CD4-positive, alpha-beta T cell treated with Interferon gamma for 1 hour (primary cell): ENCODE measurements around the gene GAS7.
"Not testable (repeated sequence)": the region's sequence is repeated elsewhere in the genome, so short reads cannot be mapped to it uniquely, and the experiment has no call there.

Source experiments
- DNase-seq: peaks from one replicate; pipeline ENCODE4 v3.0.0-alpha.2; 2020

Gene GAS7

DNA sequence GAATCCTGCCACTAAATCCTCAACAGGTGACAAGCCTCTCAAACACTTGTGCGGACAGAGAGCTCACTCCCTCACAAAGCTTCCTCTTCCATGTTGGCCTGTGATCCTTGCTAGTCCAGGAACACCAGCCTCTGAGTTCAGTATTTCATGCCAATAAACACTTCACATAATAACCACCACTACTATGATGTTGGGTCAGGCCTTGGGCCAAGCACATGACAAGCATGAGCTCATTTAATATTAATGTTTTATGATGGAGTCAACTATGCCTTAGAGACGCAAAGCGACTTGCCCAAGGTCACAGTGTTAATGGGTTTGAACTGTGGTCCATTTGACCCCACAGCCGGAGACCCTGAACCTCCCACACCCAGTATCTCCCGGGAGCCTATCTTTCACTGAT, 129.1 kb downstream of the GAS7 start:
- DNase-seq = no peak

DNA sequence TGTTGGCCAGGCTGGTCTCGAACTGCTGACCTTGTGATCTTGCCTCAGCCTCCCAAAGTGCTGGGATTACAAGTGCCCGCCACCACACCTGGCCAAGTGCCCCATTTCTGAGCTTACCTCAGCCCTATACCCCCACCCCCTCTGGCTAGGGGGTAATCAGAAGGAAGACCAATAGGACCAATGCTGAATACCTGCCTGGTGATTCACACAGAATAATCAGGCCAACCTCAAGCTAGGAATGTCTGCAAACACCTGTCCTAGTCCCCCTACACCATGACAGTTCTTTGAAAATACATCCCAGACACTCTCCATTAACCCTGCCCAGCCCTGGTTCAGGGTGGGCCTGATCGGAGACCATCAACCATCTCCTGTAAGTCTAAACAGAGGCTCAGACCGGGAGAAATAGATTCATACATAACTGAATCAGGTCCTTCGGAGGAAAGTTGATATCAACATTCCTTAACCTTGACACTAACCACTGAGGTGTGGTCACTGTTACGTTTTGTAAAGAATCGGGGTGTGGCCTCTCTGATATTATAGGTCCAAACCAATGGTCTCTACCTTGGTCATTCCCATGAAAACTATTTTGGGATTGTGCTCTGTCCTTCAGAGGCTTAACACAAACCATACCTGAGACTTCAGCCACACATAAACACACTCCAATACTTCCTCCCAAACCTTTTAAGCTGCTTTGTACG, 130.8 kb downstream of the GAS7 start:
- no peak for DNase-seq

DNA sequence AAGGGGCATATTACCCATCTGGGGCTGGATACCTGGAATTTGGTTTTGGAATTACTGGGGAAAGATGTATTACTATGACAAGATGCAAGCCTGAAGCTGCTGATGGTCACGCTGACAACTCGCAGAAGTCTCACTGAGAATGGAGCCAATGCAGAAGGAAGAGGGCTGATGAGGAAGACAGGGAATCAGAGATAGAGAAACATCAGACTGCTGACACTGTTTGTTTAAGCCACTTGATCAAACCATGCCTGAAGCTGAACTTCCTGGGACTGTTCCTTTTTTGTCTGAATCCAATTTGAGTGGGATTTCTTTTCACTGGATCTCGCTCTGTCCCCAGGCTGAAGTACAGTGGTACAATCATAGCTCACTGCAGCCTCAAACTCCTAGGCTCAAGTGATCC, 133.9 kb downstream of the GAS7 start:
- DNase-seq = no peak

DNA sequence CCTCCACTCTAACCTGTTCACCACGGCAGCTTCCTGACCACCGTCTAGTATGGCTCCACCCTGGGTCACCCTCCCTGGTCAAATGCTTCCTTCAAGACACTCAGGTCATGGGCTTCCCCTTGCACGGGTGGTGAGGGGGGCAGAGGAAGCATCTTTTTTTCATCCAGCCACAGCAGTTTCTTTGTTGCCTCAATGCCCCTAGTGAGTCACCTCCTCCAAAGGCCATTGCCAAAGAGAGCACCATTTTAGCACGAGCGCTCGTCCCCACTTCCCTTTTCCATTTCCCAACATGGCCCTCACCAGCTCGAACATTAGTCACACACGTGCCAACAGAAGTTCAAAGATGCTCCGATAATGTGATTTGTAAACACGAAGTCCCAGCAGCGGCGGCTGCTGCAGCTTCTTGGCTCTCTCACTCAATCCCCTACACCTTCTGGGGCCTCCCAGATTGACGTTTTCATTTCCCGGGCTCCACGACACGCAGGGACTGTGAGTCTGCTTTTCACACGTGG, 134.6 kb downstream of the GAS7 start:
- peak; percentile 82 for DNase-seq

DNA sequence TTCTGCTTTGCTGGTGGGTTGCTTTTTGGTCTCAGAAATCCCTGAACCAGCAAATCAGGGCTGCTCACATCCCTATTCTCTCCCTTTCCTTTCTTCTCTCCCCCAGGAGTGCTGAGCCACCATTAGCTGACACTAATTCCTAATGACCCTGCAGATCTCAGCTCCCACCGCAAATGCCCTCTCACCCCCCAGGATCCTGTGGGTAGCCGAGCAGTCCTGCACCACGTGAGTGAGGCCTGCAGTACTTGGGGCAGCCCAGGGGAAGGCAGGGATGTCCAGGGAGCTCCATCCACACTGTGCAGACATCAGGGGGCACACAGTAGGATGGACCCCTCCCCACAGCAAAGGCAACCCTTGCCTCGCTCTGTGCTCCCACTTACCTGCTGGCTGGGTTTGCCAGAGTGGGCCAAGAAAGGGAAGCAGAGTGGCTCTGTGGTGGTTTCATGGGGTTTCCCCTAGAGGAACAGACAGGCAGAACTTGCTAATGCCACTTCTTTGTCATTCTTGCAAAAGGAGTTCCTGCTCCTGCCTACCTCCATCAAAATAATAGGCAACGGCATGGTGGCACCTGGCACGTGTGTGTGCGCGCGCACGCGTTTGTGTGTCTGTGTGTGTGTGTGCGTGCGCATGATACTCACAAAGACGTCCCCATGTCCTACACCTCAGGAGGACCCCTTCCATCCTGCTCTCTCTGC, 135.6 kb downstream of the GAS7 start:
- peak; percentile 53 for DNase-seq

DNA sequence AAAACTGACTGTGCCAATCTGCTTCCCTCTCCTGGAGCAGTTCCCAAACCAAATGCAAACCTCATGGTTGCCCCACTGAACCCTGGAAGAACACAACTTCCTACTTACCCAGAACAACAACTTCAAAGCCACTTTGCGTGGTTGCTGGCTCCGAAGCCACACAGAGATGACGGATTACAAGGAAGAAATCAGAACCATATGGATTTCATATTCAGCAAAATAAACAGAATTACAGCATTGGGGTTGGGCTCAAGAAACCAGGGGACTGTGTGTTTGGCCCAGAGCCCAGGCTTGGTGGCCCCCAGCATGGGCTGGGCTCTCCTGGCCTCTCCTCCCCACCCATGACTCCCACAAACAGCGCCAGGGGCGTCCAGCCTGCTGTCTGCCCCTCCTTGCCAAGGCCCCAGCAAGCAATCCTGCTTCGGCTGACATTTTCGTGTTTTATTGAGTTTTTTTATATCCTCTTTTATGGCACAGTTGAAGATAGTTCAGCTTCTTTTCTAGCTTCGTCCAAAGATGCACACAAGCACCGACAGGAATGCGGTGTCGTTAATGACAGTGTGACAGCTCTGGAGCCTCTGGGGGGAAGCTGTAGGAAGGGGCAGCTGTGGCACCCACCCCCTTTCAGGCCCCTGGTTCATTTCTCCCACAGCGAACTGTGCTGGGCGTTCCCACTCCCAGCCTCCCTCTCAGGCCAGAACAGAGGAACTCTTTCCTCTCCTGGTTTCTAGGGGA, 137.1 kb downstream of the GAS7 start:
- no peak for DNase-seq

DNA sequence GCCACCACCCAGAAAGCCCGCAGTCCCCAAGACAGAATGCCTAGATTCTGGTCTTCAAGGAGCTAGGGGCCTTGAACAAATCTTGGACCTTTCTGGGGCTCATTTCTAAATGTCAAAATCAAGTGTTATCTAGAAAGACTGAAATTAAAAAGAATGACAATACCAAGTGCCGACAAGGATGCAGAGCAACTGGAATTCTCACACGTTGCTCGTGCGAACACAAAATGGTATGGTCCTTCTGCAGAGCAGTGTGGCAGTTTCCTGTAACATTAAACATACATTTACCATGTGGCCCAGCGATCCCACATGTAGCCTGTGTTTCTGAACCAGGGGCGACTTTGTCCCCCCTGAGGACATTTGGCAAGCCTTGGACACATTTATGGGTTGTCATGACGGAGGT, 137.9 kb downstream of the GAS7 start:
- no peak for DNase-seq

DNA sequence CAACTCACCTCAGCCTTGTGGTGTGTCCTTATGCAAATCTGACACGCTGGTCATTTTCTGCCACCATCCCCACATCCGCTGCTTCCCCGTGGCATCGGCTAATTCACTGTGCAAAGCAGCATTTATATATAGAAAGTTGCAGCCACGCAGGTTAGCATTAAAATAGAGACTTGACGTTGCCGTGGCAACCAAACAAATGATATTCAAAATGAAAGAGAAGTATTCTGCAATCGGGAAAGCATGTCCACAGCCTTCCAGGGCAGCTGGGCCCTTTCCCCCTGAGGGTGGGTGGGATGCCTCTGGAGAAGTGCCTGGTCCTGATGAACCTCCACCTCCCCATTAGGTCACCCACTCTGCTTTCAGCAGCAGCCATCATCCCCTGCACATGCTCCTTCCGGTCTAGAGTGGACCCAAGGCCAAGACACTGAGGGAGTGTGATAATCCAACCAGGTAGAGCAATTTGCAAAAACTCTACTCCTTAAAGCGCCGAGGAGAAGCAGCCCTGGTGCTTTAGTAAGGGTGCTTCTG, 138.7 kb downstream of the GAS7 start:
- DNase-seq = peak; percentile 53

DNA sequence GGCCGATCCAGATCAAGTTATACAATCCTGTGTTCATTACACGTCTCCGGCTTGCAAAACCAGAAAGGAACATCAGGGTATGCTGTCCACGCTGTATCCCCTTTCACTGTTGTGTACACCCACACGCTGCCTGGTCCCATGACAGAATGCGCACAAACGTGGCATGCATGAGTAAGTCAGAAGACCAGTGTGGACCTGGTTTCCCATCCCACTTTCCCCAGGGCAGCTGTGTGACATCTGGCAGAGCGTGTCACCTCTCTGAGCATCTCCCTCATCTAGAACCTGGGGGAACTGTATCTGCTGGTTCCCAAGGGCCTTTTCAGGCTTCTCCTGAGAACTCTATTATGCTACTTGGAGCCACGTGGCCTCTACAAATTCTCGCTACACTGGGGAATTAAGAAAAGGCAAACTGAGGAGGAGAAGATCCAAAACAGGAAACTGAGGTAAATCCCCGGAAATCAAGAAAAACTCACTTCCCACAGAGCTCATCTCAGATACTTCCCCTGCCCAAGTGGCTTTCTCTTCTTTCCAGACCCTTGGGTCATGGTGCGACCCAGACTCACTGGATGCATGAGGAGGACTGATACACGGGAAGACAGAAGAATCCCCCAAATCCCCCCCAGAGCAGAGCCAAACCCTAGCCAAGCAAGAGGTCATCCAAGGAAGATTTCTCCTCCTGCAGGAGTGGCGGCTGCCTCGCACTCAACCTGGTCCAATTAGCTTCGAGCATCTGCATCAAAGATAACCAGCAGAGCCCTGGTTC, 139.3 kb downstream of the GAS7 start:
- no peak for DNase-seq

DNA sequence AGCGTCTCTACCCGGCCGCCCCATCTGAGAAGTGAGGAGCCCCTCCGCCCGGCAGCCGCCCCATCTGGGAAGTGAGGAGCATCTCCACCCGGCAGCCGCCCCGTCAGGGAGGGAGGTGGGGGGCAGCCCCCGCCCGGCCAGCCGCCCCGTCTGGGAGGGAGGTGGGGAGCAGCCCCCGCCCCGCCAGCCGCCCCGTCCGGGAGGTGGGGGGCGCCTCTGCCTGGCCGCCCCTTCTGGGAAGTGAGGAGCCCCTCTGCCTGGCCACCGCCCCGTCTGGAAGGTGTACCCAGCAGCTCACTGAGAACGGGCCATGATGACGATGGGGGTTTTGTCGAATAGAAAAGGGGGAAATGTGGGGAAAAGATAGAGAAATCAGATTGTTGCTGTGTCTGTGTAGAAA, 140.9 kb downstream of the GAS7 start:
- not testable (repeated sequence) for DNase-seq

DNA sequence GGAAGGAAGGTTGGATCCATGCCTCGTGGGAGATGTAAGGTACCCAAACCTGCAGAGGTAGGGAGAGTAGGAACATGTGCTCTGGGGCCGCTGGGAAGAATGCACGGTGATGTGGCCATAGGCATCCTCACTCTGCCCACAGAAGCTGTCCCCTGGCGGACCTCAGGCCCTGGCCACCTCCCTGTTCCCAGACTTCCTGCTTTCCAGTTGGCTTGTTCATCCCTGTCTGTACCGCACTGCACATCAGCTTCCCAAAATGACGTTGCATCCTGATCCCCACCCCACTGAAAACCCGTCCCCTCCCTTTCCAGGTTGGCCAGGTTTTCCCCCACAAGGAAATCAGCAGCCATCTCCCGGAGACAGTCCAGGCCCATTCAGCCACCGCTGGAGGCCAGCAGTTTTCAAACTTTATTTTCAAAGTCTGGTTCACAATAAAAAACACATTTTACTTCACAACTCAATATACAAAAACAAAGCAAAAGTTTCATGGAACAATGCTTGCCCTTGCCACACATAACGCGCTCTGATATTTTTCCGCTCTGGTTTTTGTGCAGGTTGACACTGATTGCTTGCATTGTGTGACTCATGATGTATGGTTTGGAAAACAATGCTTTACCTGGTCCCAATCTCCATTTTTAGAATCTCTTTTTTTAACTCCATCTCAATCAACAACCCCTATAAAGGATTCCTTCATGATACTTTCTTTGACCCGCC, 143.0 kb downstream of the GAS7 start:
- DNase-seq = no peak

DNA sequence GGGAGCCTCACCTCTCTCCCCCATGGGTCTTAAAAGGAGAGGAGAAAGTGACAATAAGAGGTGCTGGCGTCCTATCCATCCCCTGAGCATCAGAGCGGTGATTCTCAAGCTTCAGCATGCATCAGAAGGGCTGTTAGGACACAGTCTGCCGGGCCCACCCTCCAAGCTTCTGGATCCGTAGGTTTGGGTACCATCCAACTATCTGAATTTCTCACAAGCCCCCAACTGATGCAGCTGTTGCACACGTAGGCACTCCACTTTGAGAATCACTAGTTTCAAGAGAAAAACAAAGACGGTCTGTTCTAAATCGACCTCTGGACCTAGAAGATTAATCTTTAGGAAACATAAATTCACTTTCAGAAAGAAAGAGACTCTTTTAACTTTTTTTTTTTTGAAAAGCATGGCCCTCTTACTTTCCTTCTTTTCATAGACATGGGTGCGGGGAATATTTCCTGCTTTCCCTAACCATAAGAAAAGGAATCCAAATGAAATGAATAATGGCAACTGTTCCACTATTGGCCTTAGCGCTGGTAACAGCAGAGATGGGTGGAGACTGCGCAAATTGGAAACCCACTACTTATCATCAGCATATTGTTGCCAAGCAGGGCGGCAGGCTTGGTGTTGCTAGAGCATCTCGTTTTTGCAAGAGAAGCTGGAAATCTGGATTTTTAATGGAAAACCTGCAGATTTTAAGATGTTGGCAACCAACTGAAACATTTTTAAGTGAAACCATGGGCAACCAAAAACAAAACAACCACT, 144.4 kb downstream of the GAS7 start:
- no peak for DNase-seq

DNA sequence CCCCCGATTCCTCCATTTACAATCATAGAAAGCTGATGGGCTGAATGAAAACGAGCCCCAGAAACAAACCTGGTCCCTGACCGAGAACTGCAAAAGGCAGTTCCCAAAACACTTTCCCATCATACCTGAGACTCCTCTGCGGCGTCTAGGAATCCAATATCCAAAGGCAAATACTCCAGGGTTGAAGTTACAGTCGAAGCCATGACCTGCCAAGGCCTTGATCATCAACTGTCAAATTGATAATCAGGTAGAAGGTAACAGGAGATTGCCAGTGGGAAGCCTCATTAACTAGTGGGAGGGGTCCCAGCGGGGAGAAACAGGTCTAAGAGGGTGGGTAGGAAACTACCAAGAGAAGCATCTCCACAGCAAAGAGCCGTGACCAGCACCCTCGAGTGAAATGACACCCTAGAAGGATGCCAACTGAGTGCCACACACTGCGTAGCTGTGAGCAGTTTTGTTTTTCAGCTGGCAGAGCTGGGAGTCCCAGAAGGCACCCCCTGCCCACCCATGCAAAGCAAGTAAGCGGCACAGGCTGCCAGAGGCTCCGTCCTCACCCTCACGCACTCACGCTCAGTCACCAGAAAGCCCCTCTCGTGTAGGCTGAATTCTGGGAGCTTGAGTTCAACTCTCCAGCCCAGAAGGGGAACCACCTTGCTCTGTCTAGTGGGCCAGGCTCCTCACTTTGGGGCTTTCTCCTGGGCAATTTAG, 146.1 kb downstream of the GAS7 start:
- peak; percentile 50 for DNase-seq

DNA sequence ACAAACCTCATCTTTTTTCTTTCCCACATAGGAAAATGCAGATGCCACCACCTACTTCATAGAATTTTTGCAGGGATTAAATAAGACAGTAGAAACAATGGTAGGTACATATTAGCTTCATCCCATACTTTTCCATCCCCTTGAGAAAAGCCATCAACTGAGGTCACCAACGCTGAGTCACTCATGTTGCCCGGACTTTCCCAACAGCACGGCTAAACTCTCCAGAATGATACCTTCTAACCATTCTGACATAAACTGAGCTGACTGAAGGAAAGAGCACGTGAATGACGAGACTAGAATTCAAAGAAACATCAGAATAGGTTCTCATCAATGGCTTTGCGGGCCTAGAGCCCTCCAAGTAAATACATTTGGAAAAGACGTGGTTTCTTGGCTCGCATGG, 147.3 kb downstream of the GAS7 start:
- peak; percentile 23 for DNase-seq

DNA sequence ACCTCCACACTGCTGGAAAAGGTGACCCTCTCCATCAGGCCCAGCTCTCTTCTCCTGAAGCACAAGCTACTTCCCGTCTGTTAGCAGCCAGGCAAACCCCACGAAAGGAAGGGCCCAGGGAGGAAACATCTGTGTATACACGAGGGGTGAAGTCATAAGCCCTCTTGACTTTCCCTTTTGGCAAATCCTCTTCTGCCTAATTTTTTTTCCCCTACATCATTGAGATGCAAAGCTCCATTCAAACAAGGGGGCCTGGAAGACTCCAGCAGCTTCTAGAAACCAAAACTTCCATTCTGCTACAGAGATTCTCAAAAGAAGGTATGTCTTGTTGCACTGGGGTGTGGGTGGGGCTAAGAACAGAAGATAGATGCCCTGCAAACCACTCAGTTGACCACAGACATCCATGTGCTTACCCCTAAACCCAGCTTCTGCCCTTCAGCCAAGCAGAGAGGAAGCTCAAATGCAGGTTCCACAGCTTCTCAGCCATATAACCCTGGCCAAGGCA, 147.8 kb downstream of the GAS7 start:
- DNase-seq = peak; percentile 44

DNA sequence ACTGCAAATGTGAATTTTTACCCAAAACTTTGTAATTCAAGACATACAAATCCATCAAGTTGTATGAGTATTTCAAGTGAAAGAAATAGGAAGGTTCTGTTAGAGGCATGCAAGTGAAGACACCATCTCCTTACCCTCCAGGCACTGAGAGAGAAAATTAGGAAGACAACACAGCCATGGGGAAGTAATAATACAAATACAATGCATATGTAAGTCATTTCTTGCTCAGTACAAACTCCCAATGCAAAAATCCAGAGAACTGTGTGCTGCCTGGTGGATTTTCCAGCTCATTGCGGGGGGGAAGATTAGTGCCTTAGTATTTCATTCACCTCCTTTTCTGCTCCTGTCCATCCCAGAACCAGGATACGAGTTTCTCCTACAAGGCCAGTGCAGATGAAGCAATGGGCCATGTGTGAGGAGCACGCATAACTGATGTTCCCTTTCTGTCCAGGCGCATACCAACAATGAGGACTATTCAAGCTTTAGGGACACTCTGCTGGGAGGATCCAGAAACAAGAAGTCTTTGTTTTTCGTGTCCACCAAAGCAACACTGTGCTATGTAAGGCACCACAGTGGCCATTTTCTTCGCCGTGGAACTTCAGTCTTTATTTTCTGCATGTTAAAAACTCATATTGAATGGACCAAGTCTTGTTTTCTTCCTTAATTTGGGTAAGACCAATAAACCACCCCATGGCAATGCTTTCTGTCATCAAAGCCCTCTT, 149.6 kb downstream of the GAS7 start:
- no peak for DNase-seq

DNA sequence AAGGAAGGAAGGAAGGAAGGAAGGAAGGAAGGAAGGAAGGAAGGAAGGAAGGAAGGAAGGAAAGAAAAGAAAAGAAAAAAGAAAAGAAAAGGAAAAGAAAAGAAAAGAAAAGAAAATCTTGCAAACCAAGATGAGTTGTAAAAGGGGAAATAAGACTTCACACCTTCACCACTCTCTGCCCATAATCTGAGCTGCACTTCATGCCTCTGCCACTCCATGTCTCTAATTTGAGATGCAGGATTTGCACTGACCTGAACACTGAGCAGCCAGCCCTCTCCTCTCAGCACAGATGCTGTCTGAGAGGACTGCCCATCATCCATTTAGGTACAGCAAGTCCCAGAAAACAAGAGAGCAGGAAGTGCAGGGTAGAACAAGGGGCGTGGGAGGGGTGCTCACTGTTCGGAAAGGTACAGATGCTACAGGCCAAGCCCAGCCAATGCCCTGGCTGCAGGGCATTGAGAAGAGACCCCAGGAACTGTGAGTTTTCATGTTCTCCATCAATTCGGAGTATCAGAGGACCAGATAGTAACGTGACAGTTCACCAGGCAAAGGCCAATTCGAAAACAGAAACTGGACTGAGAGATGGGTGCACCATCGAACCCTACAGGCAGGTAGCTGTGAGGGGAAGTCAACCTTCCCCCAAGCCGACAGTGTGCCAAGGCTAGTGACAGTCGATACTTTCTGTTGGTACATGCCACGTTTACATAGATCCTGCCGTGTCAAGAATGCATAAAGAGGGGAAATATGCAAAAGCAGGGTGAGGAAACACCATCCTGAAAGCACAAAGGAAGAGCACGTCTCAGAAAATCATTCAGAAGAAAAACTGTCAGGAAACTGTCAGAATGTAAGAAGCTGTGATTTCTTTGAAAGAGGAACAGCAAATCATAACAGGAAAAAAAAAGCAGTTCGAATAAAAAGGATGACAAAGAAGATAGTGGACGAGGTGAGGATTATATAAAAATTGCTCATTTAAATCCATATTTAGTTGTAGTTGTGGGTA, 151.3 kb downstream of the GAS7 start:
- DNase-seq = no peak

DNA sequence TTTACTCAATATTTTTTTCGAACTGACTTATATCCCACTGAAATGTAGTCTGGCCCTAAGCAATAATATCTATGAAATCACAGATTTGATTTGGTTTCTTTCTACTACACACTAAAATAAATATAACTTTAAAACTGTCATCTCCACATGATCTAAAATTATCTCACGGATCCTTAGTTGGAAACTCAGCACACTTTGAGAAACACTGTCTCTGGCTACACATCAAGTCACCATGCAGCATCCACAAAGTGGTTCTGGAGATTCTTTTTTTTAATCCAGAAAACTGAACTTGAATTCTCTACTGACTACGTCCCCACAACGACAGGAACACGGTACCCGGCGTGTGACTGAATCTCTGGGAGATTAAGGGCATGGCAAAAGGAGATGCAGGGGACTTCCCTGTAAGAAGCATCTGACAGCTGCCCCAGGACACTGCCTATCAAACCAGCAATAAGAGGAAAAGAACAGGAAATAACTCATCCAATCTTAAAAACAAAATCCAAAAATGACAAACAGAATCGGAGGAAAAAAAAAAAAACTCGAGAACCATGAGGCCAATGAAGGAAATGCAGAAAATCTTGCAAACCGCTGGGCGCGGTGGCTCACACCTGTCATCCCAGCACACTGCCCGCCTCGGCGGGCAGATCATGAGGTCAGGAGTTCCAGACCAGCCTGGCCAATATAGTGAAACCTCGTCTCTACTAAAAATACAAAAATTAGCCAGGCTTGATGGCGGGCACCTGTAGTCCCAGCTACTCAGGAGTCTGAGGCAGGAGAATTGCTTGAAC, 152.3 kb downstream of the GAS7 start:
- no peak for DNase-seq
